ENCODE measurements around the gene LSP1.

LSP1 gene

DNA sequence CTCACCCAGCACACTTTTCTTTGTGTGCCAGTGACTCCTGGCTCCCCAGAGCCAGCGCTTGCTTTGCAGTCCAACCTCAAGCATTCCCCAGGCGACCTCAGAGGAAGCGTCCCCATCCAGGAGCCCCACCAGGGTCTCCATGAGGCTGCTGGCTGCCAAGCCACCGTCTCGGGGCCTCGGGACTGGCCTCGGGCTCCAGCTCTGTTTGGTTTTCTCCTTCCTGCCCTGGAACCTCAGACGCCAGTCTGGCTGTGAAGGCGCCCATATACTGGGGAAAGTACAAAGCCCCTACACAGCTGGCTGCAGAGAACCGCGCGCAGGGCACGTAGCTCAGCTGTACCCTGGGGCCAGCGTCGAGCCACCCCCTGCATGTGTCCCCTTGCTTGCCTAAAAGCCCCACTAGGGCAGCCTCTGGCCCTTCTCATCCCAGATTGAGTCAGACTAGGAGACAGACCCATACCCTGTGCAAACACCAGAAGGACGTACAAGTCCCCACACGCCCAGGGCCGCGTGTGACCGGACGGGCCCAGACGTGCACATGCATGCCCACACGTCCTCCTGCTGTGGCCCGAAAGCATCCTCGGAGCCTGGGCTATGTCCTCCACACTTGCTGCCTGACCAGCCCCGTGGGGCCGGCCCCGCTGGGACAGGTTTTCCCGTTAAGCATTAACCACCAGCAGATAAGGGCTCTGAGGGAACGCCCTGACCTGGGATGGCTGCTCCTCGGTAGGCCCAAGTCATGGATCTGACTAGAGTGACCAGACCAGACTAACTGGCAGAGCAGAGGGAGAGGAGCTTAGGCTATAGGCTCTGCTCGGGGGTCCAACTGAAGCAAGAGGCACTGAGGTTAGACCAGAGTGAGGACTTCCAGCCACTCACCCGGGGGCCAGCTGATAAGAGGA is 22.3 kb upstream of the LSP1 start:
- peak; percentile 36 for DNase-seq (ENCODE audit: low read depth)
- no peak overlapping the region for H3K4me3 ChIP-seq (ENCODE audit: low read depth, low read length)
- TF ChIP-seq, protein P1, sequence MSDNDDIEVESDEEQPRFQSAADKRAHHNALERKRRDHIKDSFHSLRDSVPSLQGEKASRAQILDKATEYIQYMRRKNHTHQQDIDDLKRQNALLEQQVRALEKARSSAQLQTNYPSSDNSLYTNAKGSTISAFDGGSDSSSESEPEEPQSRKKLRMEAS (IDR thresholded peaks at IDR 0.05; ENCODE audit: low read depth, low read length): no peak
- TF ChIP-seq MYC (IDR thresholded peaks at IDR 0.05; ENCODE audit: low read depth, low read length): no peak

DNA sequence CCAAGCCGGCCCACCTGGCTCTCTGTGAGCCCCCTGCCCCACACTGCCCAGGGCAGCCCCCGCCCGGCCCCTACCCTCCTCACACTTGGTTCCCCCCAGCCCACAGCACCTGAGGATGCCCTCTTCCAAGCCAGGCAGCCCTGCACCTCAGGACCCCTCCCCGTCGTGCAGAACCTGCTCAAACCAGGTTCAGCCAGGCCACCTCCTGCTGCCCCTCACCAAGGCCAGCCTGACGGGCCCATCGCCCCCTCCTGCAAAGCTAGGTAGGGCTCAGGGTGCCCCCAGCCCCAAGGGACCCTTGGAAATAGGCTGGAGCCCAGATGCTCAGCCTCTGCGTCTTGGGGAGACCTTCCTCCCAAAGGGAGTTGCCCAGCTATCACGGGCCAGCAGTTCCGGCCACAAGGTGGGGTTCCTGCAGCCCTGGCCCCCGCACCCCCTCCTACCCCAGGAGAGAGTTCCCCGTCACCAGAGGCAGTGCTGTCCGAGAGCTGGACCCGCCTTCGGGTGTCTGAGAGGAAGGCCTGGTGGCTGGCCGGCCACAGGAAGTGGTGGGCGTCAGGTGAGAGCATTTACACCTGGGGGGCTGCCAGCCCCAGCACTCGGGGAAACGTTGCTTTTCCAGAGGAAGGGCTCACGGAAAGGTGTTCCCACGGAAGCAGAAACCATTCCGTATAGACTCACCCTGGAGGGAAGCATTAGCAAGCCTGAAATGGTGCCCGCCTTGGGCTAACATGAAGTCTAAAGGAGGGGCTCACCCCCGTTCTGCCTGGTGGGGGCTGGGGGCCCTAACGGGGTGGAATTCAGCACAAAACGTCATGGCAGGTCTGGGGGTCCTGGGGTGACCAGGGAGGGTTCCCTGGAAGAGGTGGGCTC is 21.3 kb upstream of the LSP1 start:
- H3K4me3 ChIP-seq (ENCODE audit: low read depth, low read length): no peak overlapping the region
- no peak for DNase-seq (ENCODE audit: low read depth)
- TF ChIP-seq, protein P2, sequence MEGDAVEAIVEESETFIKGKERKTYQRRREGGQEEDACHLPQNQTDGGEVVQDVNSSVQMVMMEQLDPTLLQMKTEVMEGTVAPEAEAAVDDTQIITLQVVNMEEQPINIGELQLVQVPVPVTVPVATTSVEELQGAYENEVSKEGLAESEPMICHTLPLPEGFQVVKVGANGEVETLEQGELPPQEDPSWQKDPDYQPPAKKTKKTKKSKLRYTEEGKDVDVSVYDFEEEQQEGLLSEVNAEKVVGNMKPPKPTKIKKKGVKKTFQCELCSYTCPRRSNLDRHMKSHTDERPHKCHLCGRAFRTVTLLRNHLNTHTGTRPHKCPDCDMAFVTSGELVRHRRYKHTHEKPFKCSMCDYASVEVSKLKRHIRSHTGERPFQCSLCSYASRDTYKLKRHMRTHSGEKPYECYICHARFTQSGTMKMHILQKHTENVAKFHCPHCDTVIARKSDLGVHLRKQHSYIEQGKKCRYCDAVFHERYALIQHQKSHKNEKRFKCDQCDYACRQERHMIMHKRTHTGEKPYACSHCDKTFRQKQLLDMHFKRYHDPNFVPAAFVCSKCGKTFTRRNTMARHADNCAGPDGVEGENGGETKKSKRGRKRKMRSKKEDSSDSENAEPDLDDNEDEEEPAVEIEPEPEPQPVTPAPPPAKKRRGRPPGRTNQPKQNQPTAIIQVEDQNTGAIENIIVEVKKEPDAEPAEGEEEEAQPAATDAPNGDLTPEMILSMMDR (IDR thresholded peaks at IDR 0.05; ENCODE audit: low read depth, low read length): no peak
- TF ChIP-seq POLR2A (IDR thresholded peaks at IDR 0.05; ENCODE audit: extremely low read depth, insufficient read length): no peak
- TF ChIP-seq MYC (IDR thresholded peaks at IDR 0.05; ENCODE audit: low read depth, low read length): no peak
- TF ChIP-seq, protein P1 (IDR thresholded peaks at IDR 0.05; ENCODE audit: low read depth, low read length): no peak

DNA sequence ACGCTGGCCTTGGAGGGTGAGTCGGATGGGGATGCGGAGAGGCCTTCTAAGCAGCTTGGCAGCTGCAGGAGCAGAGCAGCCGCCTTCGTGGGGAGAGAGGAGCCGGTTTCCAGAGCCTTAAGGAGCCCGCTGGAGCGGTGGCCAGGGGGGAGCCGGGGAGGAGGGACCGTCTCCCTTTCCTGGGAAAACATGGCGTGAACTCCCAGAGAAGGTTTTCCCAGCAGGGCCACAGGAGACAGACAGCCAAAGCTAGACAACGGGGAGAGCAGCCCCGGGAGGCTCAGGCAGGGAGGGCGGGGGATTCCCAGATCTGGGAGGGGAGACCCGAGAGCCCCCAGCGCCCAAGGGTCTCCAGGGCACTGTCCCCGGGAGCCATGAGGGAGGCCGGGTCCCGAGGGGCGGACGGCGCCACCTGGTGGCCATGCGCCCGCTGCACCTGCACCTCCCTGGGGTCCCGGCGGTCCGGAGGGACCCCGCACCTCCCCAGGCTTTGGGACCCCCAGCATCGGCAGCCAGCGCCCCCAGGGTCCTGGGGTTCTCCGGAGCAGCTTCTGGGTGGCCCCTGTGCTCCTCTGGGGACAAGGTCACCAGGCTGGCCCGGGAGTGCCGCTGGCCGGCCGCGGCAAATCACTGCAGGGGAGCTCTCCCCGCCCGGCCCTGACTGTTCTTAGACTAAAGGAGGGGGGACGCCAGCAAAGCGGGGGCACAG is 20.5 kb upstream of the LSP1 start:
- DNase-seq (ENCODE audit: low read depth): peak; percentile 54
- TF ChIP-seq, protein P1 (IDR thresholded peaks at IDR 0.05; ENCODE audit: low read depth, low read length): peak; percentile 41; the same call in 1 of the 2 replicates
- TF ChIP-seq MYC (IDR thresholded peaks at IDR 0.05; ENCODE audit: low read depth, low read length): no peak; the same call in 1 of the 2 replicates
- TF ChIP-seq, protein P2 (IDR thresholded peaks at IDR 0.05; ENCODE audit: low read depth, low read length): peak; percentile 82
- no peak overlapping the region for H3K4me3 ChIP-seq (ENCODE audit: low read depth, low read length)

DNA sequence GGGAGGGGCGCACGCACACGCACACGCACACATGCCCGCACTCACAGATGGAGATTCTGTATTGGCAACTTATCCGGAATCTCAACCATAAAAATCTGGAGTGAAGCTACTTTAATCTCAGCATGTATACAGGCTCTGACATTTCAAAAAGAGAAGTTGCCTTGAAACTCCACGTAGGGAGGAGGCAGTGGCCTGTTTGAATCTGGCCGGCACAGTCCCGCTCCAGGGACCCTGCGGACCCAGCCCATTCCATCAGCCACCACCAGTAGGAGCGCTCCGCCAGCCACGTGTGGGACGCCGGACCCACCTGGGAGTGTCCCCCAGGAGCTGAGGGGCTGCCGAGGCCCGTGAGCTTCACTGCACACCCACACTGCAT is 20.0 kb upstream of the LSP1 start:
- TF ChIP-seq, protein P2 (IDR thresholded peaks at IDR 0.05; ENCODE audit: low read depth, low read length): no peak
- TF ChIP-seq MYC (IDR thresholded peaks at IDR 0.05; ENCODE audit: low read depth, low read length): no peak
- no peak for TF ChIP-seq POLR2A (IDR thresholded peaks at IDR 0.05; ENCODE audit: extremely low read depth, insufficient read length)
- TF ChIP-seq, protein P1 (IDR thresholded peaks at IDR 0.05; ENCODE audit: low read depth, low read length): no peak
- DNase-seq (ENCODE audit: low read depth): peak; percentile 38
- H3K4me3 ChIP-seq (ENCODE audit: low read depth, low read length): no peak overlapping the region

DNA sequence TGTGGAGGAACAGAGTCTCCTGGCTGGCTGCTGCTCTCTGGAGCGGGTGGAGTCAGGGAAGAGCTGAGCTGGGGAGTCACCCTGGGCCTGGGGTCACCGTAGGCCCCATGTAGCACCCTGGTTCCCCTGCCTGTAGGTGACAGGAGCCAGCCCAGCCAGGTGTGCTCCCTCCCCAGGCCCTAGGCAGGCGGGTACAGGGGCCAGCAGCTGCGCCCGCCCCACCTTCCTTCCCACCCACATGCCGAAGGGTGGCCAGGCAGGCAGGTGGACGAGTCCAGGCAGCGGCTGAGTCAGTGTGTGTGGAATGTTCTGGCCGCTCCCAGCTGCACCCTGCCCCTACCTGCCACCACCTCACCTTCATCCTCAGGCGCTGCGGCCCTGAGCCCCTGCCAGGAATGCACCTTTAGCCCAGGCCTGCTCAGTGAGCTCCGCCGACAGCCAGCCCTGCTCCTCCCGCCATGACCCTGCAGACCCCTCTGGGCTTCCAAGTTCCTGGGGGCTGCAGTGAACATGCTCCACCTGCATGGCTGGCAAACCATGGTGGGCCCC is 18.7 kb upstream of the LSP1 start:
- TF ChIP-seq, protein P2 (IDR thresholded peaks at IDR 0.05; ENCODE audit: low read depth, low read length): no peak
- TF ChIP-seq MYC (IDR thresholded peaks at IDR 0.05; ENCODE audit: low read depth, low read length) (no peak), POLR2A (IDR thresholded peaks at IDR 0.05; ENCODE audit: extremely low read depth, insufficient read length) (no peak)
- TF ChIP-seq, protein P1 (IDR thresholded peaks at IDR 0.05; ENCODE audit: low read depth, low read length): no peak
- H3K4me3 ChIP-seq (ENCODE audit: low read depth, low read length): no peak overlapping the region
- no peak for DNase-seq (ENCODE audit: low read depth)

Measured in NB4 (cell line).